ENCODE data around the gene DTD2. TPM values are rescaled to one million over a fixed set of nuclear protein-coding genes. Genes with fewer than 3 reads are reported as not detected.
"Not testable (repeated sequence)": the region's sequence is repeated elsewhere in the genome, so short reads cannot be mapped to it uniquely, and the experiment has no call there.

The DTD2 gene
- total RNA-seq, 1 donor from 2014 or later, result 23.2 TPM

DNA sequence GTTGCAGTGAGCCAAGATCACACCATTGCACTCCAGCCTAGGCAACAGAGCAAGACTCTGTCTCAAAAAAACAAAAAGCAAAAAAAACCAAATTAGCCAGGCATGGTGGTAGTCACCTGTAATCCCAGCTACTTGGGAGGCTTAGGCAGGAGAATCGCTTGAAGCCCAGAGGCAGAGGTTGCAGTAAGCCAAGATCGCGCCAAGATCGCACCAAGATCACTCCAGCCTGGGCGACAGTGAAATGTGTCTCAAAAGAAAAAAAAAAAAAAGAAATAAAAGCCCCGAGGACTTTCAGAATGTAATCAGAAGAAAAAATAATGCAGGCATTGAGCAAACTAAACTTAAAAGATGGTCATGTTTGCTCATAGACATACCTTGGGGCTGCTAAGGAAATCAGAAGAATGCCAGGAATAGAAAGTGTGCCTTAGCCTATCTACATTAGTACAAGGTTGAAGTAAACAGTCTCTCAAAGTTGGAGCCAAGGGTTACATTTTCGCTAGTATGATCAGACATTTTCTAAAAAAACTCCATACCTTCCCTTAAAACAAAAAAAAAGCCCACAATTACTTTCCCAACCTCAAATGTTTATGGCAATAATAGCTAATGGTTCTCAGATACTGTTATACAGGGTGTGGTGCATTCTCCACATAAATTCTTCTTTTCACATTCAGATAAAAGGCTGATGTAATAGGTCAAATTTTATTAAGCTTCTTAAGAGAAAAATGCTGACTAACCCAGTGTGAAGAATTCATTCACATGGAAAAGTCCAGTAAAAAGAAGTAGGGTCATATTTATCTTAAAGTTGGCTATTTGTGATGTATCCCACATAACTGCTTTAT is 15.8 kb downstream of the DTD2 start:
- no peak for ATAC-seq

DNA sequence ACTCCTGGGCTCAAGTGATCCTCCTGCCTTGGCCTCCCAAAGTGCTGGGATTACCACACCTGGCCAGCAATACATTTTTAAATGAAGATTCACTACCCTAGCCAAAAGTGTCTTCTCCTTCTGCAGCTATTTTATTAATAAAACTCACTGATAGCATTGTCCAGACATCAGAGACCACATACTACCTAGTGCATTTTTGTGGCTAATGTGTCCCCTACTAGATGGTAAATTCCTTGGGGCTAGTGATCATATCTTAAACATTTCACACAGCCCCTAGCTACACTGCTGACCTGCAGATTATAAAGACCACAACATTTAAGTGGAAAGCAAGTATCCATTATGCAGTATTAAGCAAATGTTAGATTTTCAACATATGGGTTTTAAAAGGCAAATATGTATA is 17.0 kb downstream of the DTD2 start:
- no peak for ATAC-seq

GRCh38 chr14:31439561-31439960 is 17.7 kb downstream of the DTD2 start:
- ATAC-seq, result no peak

GRCh38 chr14:31437045-31437691 is 20.1 kb downstream of the DTD2 start:
- not testable (repeated sequence) for ATAC-seq

- no peak for ATAC-seq
These were observed 22.0 kb downstream of the DTD2 start for GRCh38 chr14:31435276-31435675.

DNA sequence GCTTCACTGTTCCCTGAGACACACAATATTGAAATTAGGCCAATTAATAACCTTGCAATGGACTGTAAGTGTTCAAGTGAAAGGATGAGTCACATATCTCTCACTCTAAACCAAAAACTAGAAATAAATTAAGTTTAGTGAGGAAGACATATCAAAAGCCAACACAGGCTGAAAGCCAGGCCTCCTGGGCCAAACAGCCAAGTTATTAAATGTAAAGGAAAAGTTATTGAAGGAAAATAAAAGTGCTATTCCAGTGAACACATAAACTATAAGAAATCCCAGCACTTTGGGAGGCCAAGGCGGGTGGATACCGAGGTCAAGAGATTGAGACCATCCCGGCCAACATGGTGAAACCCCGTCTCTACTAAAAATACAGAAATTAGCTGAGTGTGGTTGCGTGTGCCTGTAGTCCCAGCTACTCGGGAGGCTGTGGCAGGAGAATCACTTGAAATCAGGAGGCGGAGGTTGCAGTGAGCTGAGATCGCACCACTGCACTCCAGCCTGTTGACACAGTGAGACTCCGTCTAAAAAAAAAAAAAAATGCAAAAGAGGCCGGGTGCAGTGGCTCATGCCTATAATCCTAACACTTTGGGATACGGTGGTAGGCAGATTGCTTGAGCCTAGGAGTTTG is 26.6 kb downstream of the DTD2 start:
- ATAC-seq, result no peak

DNA sequence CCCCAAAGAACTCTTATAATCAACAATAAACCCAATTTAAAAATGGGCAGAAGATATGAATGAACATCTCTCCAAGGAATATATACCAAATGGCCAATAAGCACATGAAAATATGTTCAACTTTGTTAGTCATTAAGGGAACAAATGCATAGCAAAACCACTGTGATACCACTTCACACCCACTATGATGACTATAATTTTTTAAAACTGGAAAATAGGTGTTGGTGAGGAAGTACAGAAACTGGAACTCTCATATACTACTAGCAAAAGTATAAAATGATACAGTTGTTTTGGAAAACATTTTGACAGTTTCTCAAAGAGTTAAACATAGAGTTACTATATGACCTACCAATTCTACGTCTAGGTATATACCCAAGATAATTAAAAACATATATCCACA is 27.5 kb downstream of the DTD2 start:
- ATAC-seq, result no peak

- ATAC-seq, result no peak
These were observed 29.3 kb downstream of the DTD2 start for GRCh38 chr14:31428011-31428410.

DNA sequence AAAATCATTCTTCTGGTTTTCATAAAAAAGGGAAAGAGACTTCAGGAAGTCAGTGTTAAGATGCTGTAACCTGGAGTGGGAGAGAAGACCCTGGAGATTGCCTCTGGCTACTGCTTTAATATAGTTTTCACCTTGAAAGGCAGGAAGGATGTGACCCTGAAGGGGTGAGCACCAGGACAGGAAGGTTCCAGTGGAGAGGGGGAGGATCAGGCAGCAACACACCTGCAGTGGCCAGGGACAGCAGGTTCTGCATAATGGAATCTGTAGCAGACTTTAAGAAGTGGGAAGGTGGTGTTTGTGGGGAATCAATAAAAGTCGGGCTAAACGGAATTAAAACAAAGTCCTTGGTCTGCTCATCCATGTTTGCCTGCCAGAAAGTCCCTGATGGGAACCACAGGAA is 30.6 kb downstream of the DTD2 start:
- no peak for ATAC-seq

GRCh38 chr14:31425905-31426304 is 31.4 kb downstream of the DTD2 start:
- ATAC-seq, result no peak

GRCh38 chr14:31421200-31421599 is 36.1 kb downstream of the DTD2 start:
- ATAC-seq, result no peak

DNA sequence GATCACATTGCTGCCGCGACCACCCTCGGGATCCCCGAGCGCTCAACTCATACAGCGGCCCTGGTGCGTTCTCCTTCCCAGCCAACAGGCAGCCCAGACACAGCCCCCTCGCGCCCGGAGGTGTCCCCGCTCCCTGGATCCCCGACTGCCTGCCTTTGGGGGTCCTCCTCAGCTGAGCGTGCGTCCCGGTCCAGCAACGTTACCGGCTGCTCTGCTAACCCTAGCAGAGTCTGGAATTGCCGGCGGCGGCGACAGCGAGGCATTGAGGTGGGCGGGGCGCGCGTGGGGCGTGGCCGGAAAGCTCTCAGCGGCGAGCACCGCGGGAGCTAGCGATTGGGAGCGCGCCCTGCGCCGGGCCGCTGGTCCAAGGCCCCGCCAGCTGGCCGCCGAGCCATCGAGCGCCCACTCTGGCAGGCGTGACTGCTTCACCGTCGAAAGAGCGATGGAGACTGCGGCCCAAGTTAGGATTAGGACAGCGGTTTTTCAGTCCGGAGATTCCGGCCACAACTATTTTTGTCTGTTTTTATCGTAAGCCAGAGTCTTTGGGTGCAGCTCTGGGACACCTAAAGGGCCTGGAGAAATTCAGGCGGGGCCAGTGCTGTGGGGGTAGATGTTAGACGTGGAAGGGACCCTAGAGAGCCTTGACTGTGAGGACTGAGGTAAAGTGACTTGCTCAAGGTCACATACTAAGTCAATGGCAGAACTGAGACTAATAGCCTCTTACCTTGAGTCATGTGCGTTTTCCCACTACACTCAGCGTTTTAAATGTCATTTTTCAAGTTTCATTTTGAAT is 36.8 kb downstream of the DTD2 start, which contains the start of gene HEATR5A:
TSS of gene HEATR5A (minus strand) at position 232 of the 793 bp plus-strand sequence. CDS start 17,575 bp downstream, outside the sequence.
- ATAC-seq, result peak; percentile 98

GRCh38 chr14:31419967-31420318 is 37.4 kb downstream of the DTD2 start:
- ATAC-seq, result peak; percentile 75

GRCh38 chr14:31419179-31419966 is 37.9 kb downstream of the DTD2 start:
- no peak for ATAC-seq

DNA sequence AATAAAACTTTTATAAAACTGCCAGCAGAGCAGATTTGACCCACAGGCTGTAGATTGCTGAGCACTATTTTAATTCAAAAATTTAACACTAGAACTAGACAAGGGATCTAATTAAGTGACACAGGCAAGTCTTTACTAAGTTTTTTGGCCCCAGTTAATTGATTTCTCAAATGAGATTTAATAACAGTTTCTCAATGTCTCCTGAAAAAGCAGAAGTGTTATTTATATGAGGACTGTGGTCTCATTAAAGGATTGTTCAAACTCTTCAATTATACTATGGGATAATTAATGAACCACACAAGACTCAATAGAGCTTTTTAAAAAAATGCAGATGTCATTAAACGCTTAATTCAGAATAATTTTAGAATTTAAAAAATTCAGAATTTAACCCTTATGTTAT is 38.9 kb downstream of the DTD2 start:
- no peak for ATAC-seq

DNA sequence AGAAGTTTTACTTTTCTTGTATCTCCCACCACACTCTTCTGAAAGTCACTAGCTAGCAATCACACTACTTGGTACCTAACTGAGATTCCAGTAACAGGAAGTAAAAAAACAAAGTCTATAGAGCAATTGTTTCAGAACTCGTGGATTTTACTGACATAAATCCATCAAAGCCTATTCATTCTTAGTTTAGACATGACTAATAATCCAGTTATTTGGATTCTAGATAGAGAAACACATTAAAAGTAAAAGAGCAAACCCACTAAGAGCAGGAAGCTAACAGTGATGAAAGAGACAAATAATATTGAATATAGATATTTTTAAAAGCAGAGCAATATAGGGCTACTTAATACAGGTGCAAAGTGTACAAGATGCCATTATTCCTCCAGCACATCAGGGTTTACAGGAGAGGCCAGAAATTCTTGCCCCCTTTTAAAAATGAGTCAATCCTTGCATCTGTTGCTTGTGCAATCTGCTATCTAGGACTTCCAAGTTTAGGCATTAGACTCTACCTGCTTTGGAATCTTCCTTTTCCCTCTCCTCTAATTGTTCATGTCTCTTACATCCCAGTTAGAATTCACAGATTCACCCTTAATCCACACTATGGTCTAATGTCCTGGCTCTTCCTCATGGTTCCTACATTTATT is 43.0 kb downstream of the DTD2 start:
- ATAC-seq, result peak; percentile 29

- ATAC-seq, result no peak
These were observed 46.0 kb downstream of the DTD2 start for GRCh38 chr14:31411218-31411727.

GRCh38 chr14:31410048-31410650 is 47.2 kb downstream of the DTD2 start:
- ATAC-seq, result no peak

DNA sequence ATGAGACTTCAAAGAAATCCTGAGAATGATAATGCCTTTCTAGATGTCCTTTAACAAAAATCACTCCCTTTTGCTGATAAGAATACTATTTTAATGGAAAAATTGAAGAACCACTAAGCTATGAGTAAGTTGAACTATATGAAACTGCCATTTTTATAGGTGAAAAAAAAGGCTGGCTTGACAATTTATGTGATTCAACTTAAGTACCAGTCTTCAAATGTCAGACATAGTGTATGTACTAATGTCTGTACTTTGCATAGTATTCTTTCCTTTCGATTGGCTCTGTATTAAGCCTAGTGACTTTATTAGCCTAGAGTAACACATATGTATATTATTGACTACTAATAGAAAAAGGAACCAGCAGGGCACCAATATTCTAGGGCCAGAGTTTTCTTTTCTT is 48.9 kb downstream of the DTD2 start:
- no peak for ATAC-seq

- ATAC-seq, result no peak
These were observed 51.6 kb downstream of the DTD2 start for GRCh38 chr14:31405599-31406232.

Data from esophagus mucosa (tissue), 1 donor.